ENCODE measurements around the gene RAD21L1.
A peak's percentile ranks its signal among the peaks of the same experiment; 100 is the strongest.

Gene RAD21L1

GRCh38 chr20:1224205-1224890 is 1.5 kb upstream of the RAD21L1 start:
- Histone ChIP-seq H3K14ac (ENCODE audit: low read length) (no peak overlapping the region), H2BK120ac (ENCODE audit: low read depth, low read length) (no peak overlapping the region), H3K4me1 (ENCODE audit: control insufficient read depth in 2 of 2, insufficient read depth in 1 of 2, low read depth in 1 of 2, low read length in 2 of 2) (peaks cover 0 to 4% of the 10 kb centered on the region in 2 donors), H3K79me1 (ENCODE audit: low read depth, low read length) (no peaks in the 10 kb centered on the region), H2BK12ac (ENCODE audit: low read length) (peak overlapping the region; percentile 73), H2AFZ (ENCODE audit: low read length) (no peak overlapping the region), H3K27me3 (ENCODE audit: control insufficient read depth in 3 of 3, insufficient read depth in 3 of 3, low read depth in 1 of 3, low read length in 3 of 3) (peaks cover 0 to 39% (median 8%) of the 10 kb centered on the region in 3 experiments), H3K9ac (ENCODE audit: low read depth, low read length, poor library complexity) (no peak overlapping the region), H3K4me2 (ENCODE audit: insufficient read depth, low read length, poor library complexity, severe bottlenecking) (no peak overlapping the region), H3K23ac (ENCODE audit: low read depth, low read length, poor library complexity) (no peak overlapping the region), H3K18ac (ENCODE audit: low read length) (no peak overlapping the region), H3K36me3 (replicated peaks in 1 of 2; ENCODE audit: control insufficient read depth in 2 of 2, insufficient read depth in 2 of 2, low read length in 2 of 2) (no peaks in the 10 kb centered on the region), H4K91ac (ENCODE audit: low read depth, low read length, poor library complexity) (no peak overlapping the region), H3K9me3 (replicated peaks in 1 of 2; ENCODE audit: control insufficient read depth in 2 of 2, insufficient read depth in 1 of 2, low read depth in 1 of 2, low read length in 2 of 2) (no peaks in the 10 kb centered on the region), H2BK5ac (ENCODE audit: low read length) (no peak overlapping the region), H3K27ac (replicated peaks; ENCODE audit: low read length) (no peak overlapping the region), H2BK15ac (ENCODE audit: low read length) (no peak overlapping the region), H2AK5ac (ENCODE audit: low read depth, low read length) (no peak overlapping the region), H3K4me3 (ENCODE audit: low read length in 2 of 2) (no peak overlapping the region), H3K4ac (ENCODE audit: low read length) (no peak overlapping the region), H4K8ac (ENCODE audit: low read depth, low read length) (no peak overlapping the region)
- WGBS, 2 donors (ENCODE audit: extremely low coverage in 2 of 2, insufficient read length in 2 of 2, insufficient replicate concordance in 1 of 2) = no CpG with 5 or more reads among the region's 20 CpGs
- no peak for DNase-seq (ENCODE audit: low spot score)

- Histone ChIP-seq H2BK120ac (ENCODE audit: low read depth, low read length) (no peak overlapping the region), H3K18ac (ENCODE audit: low read length) (peak overlapping the region; percentile 8), H3K9me3 (replicated peaks in 1 of 2; ENCODE audit: control insufficient read depth in 2 of 2, insufficient read depth in 1 of 2, low read depth in 1 of 2, low read length in 2 of 2) (no peaks in the 10 kb centered on the region), H4K91ac (ENCODE audit: low read depth, low read length, poor library complexity) (no peak overlapping the region), H2BK15ac (ENCODE audit: low read length) (no peak overlapping the region), H3K23ac (ENCODE audit: low read depth, low read length, poor library complexity) (no peak overlapping the region), H2AK5ac (ENCODE audit: low read depth, low read length) (no peak overlapping the region), H4K8ac (ENCODE audit: low read depth, low read length) (no peak overlapping the region), H3K4me1 (ENCODE audit: control insufficient read depth in 2 of 2, insufficient read depth in 1 of 2, low read depth in 1 of 2, low read length in 2 of 2) (peaks cover 0 to 4% of the 10 kb centered on the region in 2 donors), H2BK5ac (ENCODE audit: low read length) (no peak overlapping the region), H3K4me3 (ENCODE audit: low read length in 2 of 2) (peak overlapping the region; percentile 44 to 87), H3K27ac (replicated peaks; ENCODE audit: low read length) (no peak overlapping the region), H3K27me3 (ENCODE audit: control insufficient read depth in 3 of 3, insufficient read depth in 3 of 3, low read depth in 1 of 3, low read length in 3 of 3) (peaks cover 0 to 48% (median 8%) of the 10 kb centered on the region in 3 experiments), H3K14ac (ENCODE audit: low read length) (no peak overlapping the region), H3K79me1 (ENCODE audit: low read depth, low read length) (no peaks in the 10 kb centered on the region), H2BK12ac (ENCODE audit: low read length) (no peak overlapping the region), H3K4me2 (ENCODE audit: insufficient read depth, low read length, poor library complexity, severe bottlenecking) (peak overlapping the region; percentile 45), H3K9ac (ENCODE audit: low read depth, low read length, poor library complexity) (peak overlapping the region; percentile 5), H2AFZ (ENCODE audit: low read length) (peak overlapping the region; percentile 89), H3K36me3 (replicated peaks in 1 of 2; ENCODE audit: control insufficient read depth in 2 of 2, insufficient read depth in 2 of 2, low read length in 2 of 2) (no peaks in the 10 kb centered on the region), H3K4ac (ENCODE audit: low read length) (no peak overlapping the region)
- WGBS, 2 donors (ENCODE audit: extremely low coverage in 2 of 2, insufficient read length in 2 of 2, insufficient replicate concordance in 1 of 2) = no CpG with 5 or more reads among the region's 30 CpGs
- DNase-seq (ENCODE audit: low spot score) = peak; percentile 81
Measured at GRCh38 chr20:1225263-1225782, 521 bp upstream of the RAD21L1 start.

- Histone ChIP-seq H2AFZ (ENCODE audit: low read length) (no peak overlapping the region), H3K79me1 (ENCODE audit: low read depth, low read length) (no peaks in the 10 kb centered on the region), H3K9ac (ENCODE audit: low read depth, low read length, poor library complexity) (no peak overlapping the region), H3K27ac (replicated peaks; ENCODE audit: low read length) (no peak overlapping the region), H2BK15ac (ENCODE audit: low read length) (no peak overlapping the region), H2BK5ac (ENCODE audit: low read length) (no peak overlapping the region), H3K36me3 (replicated peaks in 1 of 2; ENCODE audit: control insufficient read depth in 2 of 2, insufficient read depth in 2 of 2, low read length in 2 of 2) (no peaks in the 10 kb centered on the region), H3K4me1 (ENCODE audit: control insufficient read depth in 2 of 2, insufficient read depth in 1 of 2, low read depth in 1 of 2, low read length in 2 of 2) (peaks cover 0 to 4% of the 10 kb centered on the region in 2 donors), H3K9me3 (replicated peaks in 1 of 2; ENCODE audit: control insufficient read depth in 2 of 2, insufficient read depth in 1 of 2, low read depth in 1 of 2, low read length in 2 of 2) (no peaks in the 10 kb centered on the region), H3K4me3 (ENCODE audit: low read length in 2 of 2) (no peak overlapping the region), H2BK120ac (ENCODE audit: low read depth, low read length) (no peak overlapping the region), H3K18ac (ENCODE audit: low read length) (no peak overlapping the region), H3K14ac (ENCODE audit: low read length) (no peak overlapping the region), H2BK12ac (ENCODE audit: low read length) (no peak overlapping the region), H3K4me2 (ENCODE audit: insufficient read depth, low read length, poor library complexity, severe bottlenecking) (no peak overlapping the region), H3K27me3 (ENCODE audit: control insufficient read depth in 3 of 3, insufficient read depth in 3 of 3, low read depth in 1 of 3, low read length in 3 of 3) (peaks cover 0 to 78% (median 6%) of the 10 kb centered on the region in 3 experiments), H3K4ac (ENCODE audit: low read length) (no peak overlapping the region), H4K91ac (ENCODE audit: low read depth, low read length, poor library complexity) (no peak overlapping the region), H4K8ac (ENCODE audit: low read depth, low read length) (no peak overlapping the region), H2AK5ac (ENCODE audit: low read depth, low read length) (no peak overlapping the region), H3K23ac (ENCODE audit: low read depth, low read length, poor library complexity) (no peak overlapping the region)
- no CpG with 5 or more reads among the region's 3 CpGs for WGBS, 2 donors (ENCODE audit: extremely low coverage in 2 of 2, insufficient read length in 2 of 2, insufficient replicate concordance in 1 of 2)
- DNase-seq (ENCODE audit: low spot score) = no peak
Measured at GRCh38 chr20:1229541-1229940, 3.7 kb downstream of the RAD21L1 start.

GRCh38 chr20:1232286-1233111 is 6.7 kb downstream of the RAD21L1 start:
- Histone ChIP-seq H4K91ac (ENCODE audit: low read depth, low read length, poor library complexity) (no peak overlapping the region), H3K18ac (ENCODE audit: low read length) (no peak overlapping the region), H2BK120ac (ENCODE audit: low read depth, low read length) (no peak overlapping the region), H3K27me3 (ENCODE audit: control insufficient read depth in 3 of 3, insufficient read depth in 3 of 3, low read depth in 1 of 3, low read length in 3 of 3) (peaks cover 0 to 76% (median 0%) of the 10 kb centered on the region in 3 experiments), H4K8ac (ENCODE audit: low read depth, low read length) (no peak overlapping the region), H3K14ac (ENCODE audit: low read length) (no peak overlapping the region), H3K4me3 (ENCODE audit: low read length in 2 of 2) (no peak overlapping the region), H2AK5ac (ENCODE audit: low read depth, low read length) (no peak overlapping the region), H3K4ac (ENCODE audit: low read length) (no peak overlapping the region), H3K4me1 (ENCODE audit: control insufficient read depth in 2 of 2, insufficient read depth in 1 of 2, low read depth in 1 of 2, low read length in 2 of 2) (no peaks in the 10 kb centered on the region), H3K9me3 (replicated peaks in 1 of 2; ENCODE audit: control insufficient read depth in 2 of 2, insufficient read depth in 1 of 2, low read depth in 1 of 2, low read length in 2 of 2) (no peaks in the 10 kb centered on the region), H3K27ac (replicated peaks; ENCODE audit: low read length) (no peak overlapping the region), H2AFZ (ENCODE audit: low read length) (no peak overlapping the region), H2BK15ac (ENCODE audit: low read length) (no peak overlapping the region), H3K4me2 (ENCODE audit: insufficient read depth, low read length, poor library complexity, severe bottlenecking) (no peak overlapping the region), H3K23ac (ENCODE audit: low read depth, low read length, poor library complexity) (no peak overlapping the region), H3K79me1 (ENCODE audit: low read depth, low read length) (no peaks in the 10 kb centered on the region), H2BK5ac (ENCODE audit: low read length) (no peak overlapping the region), H3K9ac (ENCODE audit: low read depth, low read length, poor library complexity) (no peak overlapping the region), H3K36me3 (replicated peaks in 1 of 2; ENCODE audit: control insufficient read depth in 2 of 2, insufficient read depth in 2 of 2, low read length in 2 of 2) (no peaks in the 10 kb centered on the region), H2BK12ac (ENCODE audit: low read length) (no peak overlapping the region)
- no CpG with 5 or more reads among the region's 3 CpGs for WGBS, 2 donors (ENCODE audit: extremely low coverage in 2 of 2, insufficient read length in 2 of 2, insufficient replicate concordance in 1 of 2)
- no peak for DNase-seq (ENCODE audit: low spot score)

Data from neuronal stem cell (in vitro differentiated cells).